SH-SY5Y (cell line): ENCODE data around the gene TMEM38B.

Source experiments
- GATA2 ChIP-seq: IDR thresholded peaks from 2 replicates; pipeline ENCODE4 v1.6.1; 2011; ENCODE audit warnings: mild to moderate bottlenecking, low read depth, low read length
- GATA3 ChIP-seq: IDR thresholded peaks from 2 replicates; pipeline ENCODE4 v1.6.1; 2011; ENCODE audit warnings: low read depth, mild to moderate bottlenecking, low read length, moderate library complexity

Gene TMEM38B

DNA sequence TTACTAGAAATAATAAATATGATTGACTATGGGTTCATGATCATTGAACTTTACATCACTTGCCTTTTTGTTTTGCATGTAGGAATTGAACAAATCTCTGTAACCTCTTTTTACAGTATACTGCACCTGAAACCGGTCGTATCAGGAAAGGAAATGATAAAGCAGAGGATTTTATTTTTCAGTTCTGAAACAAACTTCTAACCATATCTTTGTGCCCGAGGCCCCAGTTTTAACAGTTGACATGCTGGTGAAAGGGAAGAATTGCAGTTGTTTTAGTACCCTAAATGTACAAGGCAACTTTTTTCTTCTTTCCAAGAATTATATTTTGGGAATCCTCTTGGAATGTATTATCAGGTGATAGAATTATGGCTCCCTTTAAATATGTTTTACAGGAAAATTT is 27.8 kb downstream of the TMEM38B start:
- TF ChIP-seq GATA3: no peak
- no peak for TF ChIP-seq GATA2

DNA sequence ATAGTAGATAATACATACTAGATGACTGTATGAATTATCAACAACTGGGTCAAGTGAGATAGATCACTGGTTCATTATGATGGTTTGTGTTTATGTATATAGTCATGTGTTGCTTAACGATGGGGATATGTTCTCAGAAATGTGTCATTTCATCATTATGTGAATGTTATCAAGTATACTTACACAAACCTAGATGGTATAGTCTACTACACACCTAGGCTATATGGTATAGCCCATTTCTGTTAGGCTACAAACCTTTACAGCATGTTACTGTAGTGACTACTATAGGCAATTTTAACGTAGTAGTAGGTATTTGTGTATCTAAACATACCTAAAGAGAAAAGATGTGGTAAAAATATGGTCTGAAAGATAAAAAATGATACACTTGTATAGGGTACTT is 31.0 kb downstream of the TMEM38B start:
- TF ChIP-seq GATA2: no peak
- no peak for TF ChIP-seq GATA3

DNA sequence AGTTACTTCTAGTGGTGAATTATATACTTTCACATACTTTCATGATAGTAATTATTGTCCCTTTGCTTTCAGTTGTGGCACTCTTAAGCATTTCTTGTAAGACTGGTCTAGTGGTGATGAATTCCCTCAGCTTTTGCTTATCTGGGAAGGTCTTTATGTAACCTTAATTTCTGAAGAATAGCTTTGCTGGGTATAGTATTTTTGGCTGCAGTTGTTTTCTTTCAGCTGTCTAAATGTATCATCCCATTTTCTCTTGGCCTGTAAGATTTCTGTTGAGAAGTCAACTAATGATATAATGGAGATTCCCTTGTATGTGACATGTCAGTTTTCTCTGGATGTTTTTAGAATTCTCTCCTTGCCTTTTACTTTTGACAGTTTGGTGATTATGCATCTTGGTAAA is 41.0 kb downstream of the TMEM38B start:
- TF ChIP-seq GATA3 (no peak), GATA2 (no peak)

DNA sequence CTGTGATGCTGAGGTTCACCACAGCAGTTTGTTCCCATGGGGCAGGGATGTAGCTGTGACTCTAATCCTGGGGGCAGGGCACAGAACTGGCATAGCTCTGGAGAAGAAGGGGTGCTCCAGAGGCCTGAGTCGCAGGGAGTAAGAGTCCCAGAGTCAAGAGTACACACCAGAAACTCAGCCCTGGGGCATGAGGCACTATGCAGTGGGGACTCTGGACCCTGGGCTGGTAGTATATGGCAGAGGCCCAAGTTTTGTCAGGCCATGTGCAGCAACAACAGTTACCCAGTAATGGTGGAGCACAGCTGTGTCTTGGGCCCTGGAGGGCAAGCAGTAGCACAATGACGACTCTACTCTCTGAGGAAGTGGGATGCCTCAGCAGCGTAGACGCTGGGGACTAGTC is 42.9 kb downstream of the TMEM38B start:
- no peak for TF ChIP-seq GATA3
- no peak for TF ChIP-seq GATA2

DNA sequence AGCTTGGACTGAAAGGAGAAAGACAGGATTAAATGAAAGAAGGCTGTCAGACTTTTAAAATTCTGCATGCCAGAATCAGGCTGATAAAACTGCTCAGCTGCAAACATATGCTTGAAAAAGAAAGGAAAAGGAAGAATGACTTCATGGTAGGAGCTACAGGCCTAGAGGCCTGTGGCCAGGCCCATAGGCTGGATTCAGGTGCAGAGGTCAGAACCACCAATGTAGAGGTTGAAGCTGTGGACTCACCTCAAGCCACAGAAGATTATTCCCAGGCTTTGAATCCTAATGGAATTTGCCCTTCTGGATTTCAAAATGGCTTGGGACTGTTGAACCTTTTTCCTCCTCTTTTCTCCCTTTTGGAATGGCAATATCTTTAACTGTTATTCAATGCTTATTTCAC is 47.7 kb downstream of the TMEM38B start:
- TF ChIP-seq GATA3: no peak
- no peak for TF ChIP-seq GATA2

DNA sequence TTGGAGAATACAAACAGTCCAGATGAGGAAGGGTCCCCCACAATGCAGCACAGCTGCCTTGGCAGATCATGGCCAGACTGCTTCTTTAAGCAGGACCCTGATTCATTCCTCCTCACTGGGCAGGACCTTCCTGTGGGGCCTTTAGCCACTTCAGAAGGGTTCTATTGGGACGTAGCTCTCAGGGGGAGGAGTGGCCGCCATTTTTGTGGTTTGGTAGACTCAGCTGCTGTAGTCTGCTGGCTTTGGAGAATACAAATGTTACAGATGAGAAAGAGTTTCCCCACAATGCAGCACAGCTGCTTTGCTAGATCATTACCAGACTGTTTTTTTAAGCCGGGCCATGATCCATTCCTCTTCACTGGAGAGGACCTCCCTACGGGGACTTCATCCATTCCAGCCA is 57.4 kb downstream of the TMEM38B start:
- TF ChIP-seq GATA2 (no peak), GATA3 (no peak)

DNA sequence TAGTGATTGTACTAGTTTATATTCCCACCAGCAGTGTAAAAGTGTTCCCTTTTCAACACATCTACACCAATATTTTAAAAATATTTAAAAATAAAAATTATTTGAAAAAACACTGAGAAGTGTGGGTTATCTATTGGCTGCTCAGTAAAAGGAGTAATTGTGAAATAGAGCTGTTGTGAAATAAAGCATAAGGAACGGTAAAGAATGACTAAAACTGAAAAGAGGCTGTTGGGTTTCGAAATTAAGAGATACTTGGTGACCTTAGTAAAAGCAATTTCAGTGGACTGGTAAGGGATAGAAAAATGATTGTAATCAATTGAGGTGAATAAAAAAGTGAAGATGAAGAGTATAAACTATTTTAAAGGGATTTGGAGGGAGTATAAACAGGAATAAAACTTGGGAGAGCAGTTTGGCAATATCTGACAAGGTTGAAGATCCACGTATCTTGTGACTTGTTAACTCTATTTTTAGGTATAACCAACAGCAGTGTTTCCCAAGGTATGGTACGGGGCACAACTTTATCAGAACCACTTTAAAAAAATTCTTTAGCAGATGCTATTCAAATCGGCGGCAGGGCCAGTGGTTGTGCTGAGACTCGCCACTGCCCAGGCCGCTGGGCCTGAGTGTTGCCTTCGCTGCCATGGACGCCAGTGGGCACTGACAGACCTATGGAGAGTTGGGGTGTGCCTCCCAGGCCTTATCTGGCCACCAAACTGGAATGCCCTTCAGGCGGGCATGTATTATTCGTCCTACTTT is 63.3 kb downstream of the TMEM38B start:
- TF ChIP-seq GATA2: no peak
- no peak for TF ChIP-seq GATA3

DNA sequence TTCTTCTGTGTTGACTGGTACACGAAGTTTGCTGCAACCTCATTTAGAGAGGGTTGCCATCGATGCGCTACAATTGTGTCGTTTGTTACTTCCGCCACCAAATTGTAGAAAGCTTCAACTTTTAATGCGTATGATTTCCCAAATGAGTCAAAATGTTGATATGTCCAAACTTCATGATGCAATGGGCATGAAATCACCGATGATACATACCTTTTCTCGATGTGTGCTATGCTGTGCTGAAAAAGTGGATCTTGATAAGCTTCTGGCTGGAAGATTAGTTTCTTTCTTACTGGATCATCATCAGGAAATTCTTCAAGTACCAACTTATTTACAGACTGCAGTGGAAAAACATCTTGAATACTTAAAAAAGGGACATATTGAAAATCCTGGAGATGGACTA is 65.7 kb downstream of the TMEM38B start:
- no peak for TF ChIP-seq GATA3
- no peak for TF ChIP-seq GATA2

DNA sequence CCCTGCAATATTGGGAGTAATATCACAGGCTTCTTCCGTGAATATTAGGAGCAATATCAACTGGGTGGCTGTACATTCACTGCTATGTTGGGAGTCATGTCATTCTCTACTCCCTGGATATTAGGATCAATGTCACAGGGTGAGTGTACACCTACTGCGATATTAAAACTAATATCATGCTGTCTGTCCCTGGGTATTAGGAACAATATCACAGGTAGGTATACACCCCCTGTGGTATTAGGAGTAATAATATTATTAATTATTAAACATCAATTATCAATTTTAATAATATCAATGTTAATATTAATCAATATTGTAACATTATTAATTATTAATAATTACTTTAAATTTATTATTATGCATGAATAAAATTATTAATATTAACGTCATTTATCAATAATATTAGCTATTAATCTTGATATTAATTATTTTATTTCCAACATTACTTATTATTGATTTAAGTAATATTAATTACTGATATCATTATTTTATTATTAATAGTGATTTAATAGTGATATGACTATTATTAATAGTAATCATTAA is 121.9 kb downstream of the TMEM38B start:
- TF ChIP-seq GATA2: no peak

DNA sequence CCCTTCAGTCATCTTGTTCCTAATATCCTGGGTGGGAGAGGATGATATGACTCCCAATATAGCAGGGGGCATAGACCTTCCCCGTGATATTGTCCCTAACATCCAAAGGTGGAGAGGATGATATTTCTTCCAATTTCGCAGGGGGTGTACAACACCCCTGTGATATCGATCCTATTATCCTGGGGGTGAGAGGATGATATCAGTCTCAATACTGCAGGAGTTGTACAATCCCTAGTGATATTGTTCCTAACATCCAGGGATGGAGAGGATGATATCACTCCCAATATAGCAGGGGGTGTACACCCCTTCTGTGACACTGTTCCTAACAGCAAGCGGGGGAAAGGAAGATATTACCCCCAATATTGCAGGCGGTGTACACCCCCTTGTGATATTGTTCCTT is 122.6 kb downstream of the TMEM38B start:
- no peak for TF ChIP-seq GATA3
- TF ChIP-seq GATA2: no peak

DNA sequence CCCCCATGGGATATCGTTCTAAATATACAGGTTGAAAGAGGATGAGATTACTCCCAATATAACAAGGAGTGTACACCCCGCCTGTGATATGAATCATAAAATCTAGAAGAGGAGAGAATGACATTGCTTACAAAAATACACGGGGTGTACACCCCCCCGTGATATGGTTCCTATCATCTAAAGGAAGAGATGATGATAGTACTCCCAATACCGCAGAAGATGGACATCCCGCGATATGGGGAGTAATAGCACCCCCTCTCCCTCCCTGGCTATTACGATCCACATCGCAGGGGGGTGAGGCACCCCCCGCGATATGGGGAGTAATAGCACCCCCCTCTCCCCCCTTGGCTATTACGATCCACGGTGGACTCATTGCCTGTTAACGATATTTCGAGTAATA is 124.6 kb downstream of the TMEM38B start:
- no peak for TF ChIP-seq GATA2
- TF ChIP-seq GATA3: no peak

DNA sequence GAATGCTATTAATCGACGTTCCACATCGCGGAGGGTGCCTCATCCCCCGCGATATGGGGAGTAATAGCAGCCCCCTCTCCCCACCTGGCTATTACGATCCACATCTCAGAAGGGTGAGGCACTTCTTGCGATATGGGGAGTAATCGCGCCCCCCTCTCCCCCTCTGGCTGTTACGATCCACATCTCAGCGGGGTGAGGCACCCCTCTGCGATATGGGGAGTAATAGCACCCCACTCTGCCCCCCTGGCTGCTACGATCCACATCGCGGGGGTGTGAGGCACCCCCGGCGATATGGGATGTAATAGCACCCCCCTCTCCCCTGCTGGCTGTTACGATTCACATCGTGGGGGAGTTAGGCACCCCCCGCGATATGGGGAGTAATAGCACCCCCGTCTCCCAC is 128.5 kb downstream of the TMEM38B start:
- no peak for TF ChIP-seq GATA3
- TF ChIP-seq GATA2: no peak
